HEK293T (cell line): ENCODE results near the gene NBEA.
"Not testable (repeated sequence)": the region's sequence is repeated elsewhere in the genome, so short reads cannot be mapped to it uniquely, and the experiment has no call there.

Source experiments
- CTCF ChIA-PET: fragments of 350-600 bp; formaldehyde crosslinking; extraction: SDS; loops from one replicate; lab custom pipeline; 2021; ENCODE audit warnings: antibody characterized with exemption, inconsistent platforms; lab: Yijun Ruan, JAX
- POLR2A ChIA-PET: fragments of 350-600 bp; formaldehyde crosslinking; extraction: SDS; loops from one replicate; lab custom pipeline; 2020; ENCODE audit warnings: antibody characterized with exemption, inconsistent platforms; lab: Yijun Ruan, JAX
- DNase-seq: peaks from one replicate; pipeline ENCODE4 v3.0.0; 2012; ENCODE audit warnings: mixed read lengths; ENCODE audit errors: extremely low spot score
- ARNT ChIP-seq: fragments of 450-650 bp; IDR thresholded peaks from 2 replicates; pipeline ENCODE4 v1.6.1; 2017; ENCODE audit warnings: mild to moderate bottlenecking
- BHLHE40 ChIP-seq: fragments of 450-650 bp; IDR thresholded peaks from 2 replicates; pipeline ENCODE4 v1.6.1; 2016; ENCODE audit warnings: mild to moderate bottlenecking, moderate library complexity, borderline replicate concordance
- CTBP1 ChIP-seq: fragments of 450-650 bp; IDR thresholded peaks from 2 replicates; pipeline ENCODE4 v1.6.1; 2016; ENCODE audit warnings: borderline replicate concordance
- ELF4 ChIP-seq: fragments of 450-650 bp; IDR thresholded peaks from 2 replicates; pipeline ENCODE4 v1.6.1; 2017; ENCODE audit warnings: antibody characterized with exemption
- FOXA1 ChIP-seq: fragments of 450-650 bp; IDR thresholded peaks from 2 replicates; pipeline ENCODE4 v1.6.1; 2016; ENCODE audit warnings: mild to moderate bottlenecking
- FOXK2 ChIP-seq: fragments of 450-650 bp; IDR thresholded peaks from 2 replicates; pipeline ENCODE4 v1.6.1; 2016; ENCODE audit warnings: mild to moderate bottlenecking
- FOXM1 ChIP-seq: fragments of 450-650 bp; IDR thresholded peaks from 2 replicates; pipeline ENCODE4 v1.6.1; 2017; ENCODE audit warnings: mild to moderate bottlenecking, borderline replicate concordance
- HDGF ChIP-seq: fragments of 450-650 bp; IDR thresholded peaks from 2 replicates; pipeline ENCODE4 v1.6.1; 2017; ENCODE audit warnings: antibody characterized with exemption, borderline replicate concordance
- L3MBTL2 ChIP-seq: fragments of 450-650 bp; conservative IDR thresholded peaks from 2 replicates; pipeline ENCODE4 v1.6.1; 2016; ENCODE audit warnings: mild to moderate bottlenecking
- LEF1 ChIP-seq: fragments of 450-650 bp; IDR thresholded peaks from 2 replicates; pipeline ENCODE4 v1.6.1; 2017; ENCODE audit warnings: mild to moderate bottlenecking, borderline replicate concordance
- NFRKB ChIP-seq: fragments of 450-650 bp; IDR thresholded peaks from 2 replicates; pipeline ENCODE4 v1.6.1; 2016; ENCODE audit warnings: mild to moderate bottlenecking, moderate library complexity
- PKNOX1 ChIP-seq: fragments of 450-650 bp; IDR thresholded peaks from 2 replicates; pipeline ENCODE4 v1.6.1; 2016
- SP1 ChIP-seq: fragments of 450-650 bp; IDR thresholded peaks from 2 replicates; pipeline ENCODE4 v1.6.1; 2017
- SUZ12 ChIP-seq: fragments of 450-650 bp; IDR thresholded peaks from 2 replicates; pipeline ENCODE4 v1.6.1; 2016; ENCODE audit warnings: mild to moderate bottlenecking
- TARDBP ChIP-seq: fragments of 450-650 bp; IDR thresholded peaks from 2 replicates; pipeline ENCODE4 v1.6.1; 2016
- ZNF384 ChIP-seq: fragments of 450-650 bp; IDR thresholded peaks from 2 replicates; pipeline ENCODE4 v1.6.1; 2016

Gene NBEA

DNA sequence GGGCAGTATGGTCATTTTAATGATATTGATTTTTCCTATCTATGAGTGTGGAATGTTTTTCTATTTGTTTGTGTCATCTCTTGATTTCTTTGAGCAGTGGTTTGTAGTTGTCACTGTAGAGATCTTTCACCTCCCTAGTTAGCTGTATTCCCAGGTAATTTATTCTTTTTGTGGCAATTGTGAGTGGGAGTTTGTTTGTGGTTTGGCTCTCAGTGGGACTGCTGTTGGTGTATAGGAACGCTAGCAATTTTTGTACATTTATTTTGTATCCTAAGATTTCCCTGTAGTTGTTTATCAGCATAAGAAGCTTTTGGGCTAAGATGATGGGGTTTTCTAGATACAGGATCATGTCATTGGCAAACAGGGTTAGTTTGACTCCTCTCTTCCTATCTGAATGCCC lies 28.9 kb downstream of the NBEA start:
- no peak for DNase-seq
- TF ChIP-seq SUZ12 (no peak), ELF4 (no peak), CTBP1 (no peak), LEF1 (no peak), L3MBTL2 (no peak), BHLHE40 (no peak), FOXK2 (no peak), TARDBP (no peak)
- POLR2A ChIA-PET: no interaction called here
- CTCF ChIA-PET: no interaction called here

DNA sequence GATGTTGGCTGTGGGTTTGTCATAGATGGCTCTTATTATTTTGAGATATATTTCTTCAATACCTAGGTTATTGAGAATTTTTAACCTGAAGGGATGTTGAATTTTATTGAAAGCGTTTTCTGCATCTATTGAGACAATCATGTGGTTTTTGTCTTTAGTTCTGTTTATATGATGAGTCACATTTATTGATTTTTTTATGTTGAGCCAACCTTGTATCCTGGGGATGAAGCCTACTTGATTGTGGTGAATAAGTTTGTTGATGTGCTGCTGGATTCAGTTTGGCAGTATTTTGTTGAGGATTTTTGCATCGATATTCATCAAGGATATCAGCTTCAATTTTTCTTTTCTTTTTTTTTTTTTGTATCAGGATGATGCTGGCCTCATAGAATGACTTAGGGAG lies 29.4 kb downstream of the NBEA start:
- ChIA-PET POLR2A (no interaction called here), CTCF (no interaction called here)
- no peak for TF ChIP-seq LEF1
- no peak for TF ChIP-seq ARNT
- TF ChIP-seq BHLHE40: no peak
- TF ChIP-seq ZNF384: no peak
- TF ChIP-seq PKNOX1: no peak
- TF ChIP-seq FOXK2: no peak
- TF ChIP-seq L3MBTL2: no peak
- no peak for TF ChIP-seq ELF4
- no peak for TF ChIP-seq HDGF
- TF ChIP-seq NFRKB: no peak
- TF ChIP-seq CTBP1: no peak
- no peak for TF ChIP-seq FOXA1
- DNase-seq: no peak

GRCh38 chr13:34985199-34985598 lies 43.1 kb downstream of the NBEA start:
- DNase-seq, POLR2A ChIA-PET, CTCF ChIA-PET: not testable (repeated sequence)

DNA sequence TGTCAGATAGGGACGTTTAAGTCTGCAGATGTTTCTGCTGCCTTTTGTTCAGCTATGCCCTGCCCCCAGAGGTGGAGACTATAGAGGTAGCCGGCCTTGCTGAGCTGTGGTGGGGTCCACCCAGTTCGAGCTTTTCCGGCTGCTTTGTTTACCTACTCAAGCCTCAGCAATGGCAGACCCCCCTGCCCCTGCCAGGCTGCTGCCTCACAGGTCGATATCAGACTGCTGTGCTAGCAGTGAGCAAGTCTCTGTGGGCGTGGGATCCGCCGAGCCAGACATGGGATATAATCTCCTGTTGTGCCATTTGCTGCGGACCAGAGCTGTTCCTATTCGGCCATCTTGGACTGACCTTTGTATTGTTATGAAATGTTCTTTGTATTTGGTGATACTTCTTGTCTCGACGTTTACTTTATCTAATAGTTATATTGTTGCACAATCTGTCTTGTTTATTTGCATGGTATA lies 46.3 kb downstream of the NBEA start:
- POLR2A ChIA-PET: no interaction called here
- TF ChIP-seq PKNOX1 (no peak), CTBP1 (no peak), FOXK2 (no peak), L3MBTL2 (no peak), SP1 (no peak)
- no peak for DNase-seq
- CTCF ChIA-PET: no interaction called here

GRCh38 chr13:34990399-34991214 lies 48.5 kb downstream of the NBEA start:
- TF ChIP-seq HDGF (no peak), PKNOX1 (no peak), L3MBTL2 (no peak)
- no peak for DNase-seq
- ChIA-PET POLR2A (no interaction called here), CTCF (no interaction called here)

DNA sequence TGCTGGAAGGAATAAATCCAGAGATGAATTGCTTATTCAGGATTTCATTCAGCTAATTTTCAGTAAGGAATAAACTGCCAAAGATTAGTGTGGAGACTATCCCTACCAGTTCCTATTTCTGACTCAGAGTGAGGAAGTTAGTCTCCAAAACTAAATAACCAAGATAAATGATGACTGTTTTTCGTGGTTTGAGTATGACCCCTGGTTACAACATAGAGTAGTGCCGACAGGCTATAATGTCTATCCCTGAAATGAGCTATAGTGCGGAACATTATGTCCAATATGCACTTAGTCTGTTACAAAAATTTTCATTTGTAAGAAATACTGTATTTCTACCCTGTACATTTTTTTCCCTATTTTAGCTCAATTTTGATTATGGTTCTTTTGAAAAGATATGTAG lies 51.4 kb downstream of the NBEA start:
- CTCF ChIA-PET: no interaction called here
- POLR2A ChIA-PET: no interaction called here
- TF ChIP-seq TARDBP (no peak), NFRKB (no peak)
- DNase-seq: no peak

DNA sequence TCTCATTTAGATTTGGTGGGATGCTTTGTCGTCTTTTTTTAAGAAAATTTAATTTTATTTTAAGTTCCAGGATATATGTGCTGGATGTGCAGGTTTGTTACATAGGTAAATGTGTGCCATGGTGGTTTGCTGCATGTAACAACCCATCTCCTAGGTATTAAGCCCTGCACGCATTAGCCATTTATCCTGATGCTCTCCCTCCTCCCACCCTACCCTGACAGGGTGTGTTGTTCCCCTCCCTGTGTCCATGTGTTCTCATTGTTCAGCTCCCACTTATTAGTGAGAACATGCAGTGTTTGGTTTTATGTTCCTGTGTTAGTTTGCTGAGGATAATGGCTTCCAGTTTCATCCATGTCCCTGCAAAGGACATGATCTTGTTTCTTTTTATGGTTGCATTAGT lies 61.7 kb downstream of the NBEA start:
- POLR2A ChIA-PET, DNase-seq: not testable (repeated sequence)
- CTCF ChIA-PET: interaction anchor here (0.7 kb wide), 1 partner anchor 46 kb away, joined by 3 read pairs; no protein-coding TSS in a partner anchor

DNA sequence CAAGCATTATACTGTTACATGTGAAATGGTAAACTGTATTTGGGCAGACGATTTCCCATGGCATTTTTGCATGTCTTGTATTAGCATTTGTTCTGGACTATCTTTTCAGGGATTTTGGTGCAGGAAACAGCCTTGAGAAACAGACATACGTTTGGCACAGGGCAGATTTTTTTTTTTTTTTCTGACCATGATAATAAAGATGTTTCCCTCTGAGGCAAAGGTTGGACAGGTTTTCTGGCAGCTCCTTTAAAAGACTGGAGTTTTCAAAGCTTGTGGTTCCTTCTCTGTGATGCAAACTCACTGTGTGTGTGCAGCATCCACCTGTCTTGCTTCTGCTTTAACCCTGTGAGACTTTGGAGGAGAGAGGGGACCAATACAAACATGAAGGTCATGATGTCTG lies 63.0 kb downstream of the NBEA start:
- ChIA-PET CTCF (no interaction called here), POLR2A (no interaction called here)
- no peak for DNase-seq
- TF ChIP-seq LEF1: no peak
- no peak for TF ChIP-seq ZNF384
- TF ChIP-seq SUZ12: no peak
- no peak for TF ChIP-seq NFRKB
- TF ChIP-seq HDGF: no peak
- TF ChIP-seq ARNT: no peak
- TF ChIP-seq CTBP1: no peak
- TF ChIP-seq ELF4: no peak
- no peak for TF ChIP-seq FOXA1
- no peak for TF ChIP-seq BHLHE40
- no peak for TF ChIP-seq FOXK2
- TF ChIP-seq TARDBP: no peak
- TF ChIP-seq L3MBTL2: no peak
- no peak for TF ChIP-seq PKNOX1
- no peak for TF ChIP-seq SP1
- TF ChIP-seq FOXM1: no peak
